Glutamatergic neuron (in vitro differentiated cells): ENCODE data around the gene DDX10. TPM values are rescaled to one million over a fixed set of nuclear protein-coding genes. Genes with fewer than 3 reads are reported as not detected.

Experiments
- DNase-seq: peaks from one replicate; pipeline ENCODE4 v3.0.0; 2022
- H3K27ac Mint-ChIP-seq: one replicate; pipeline ENCODE4 v1.8.0; 2020; ENCODE audit warnings: mild to moderate bottlenecking, mixed read lengths, inconsistent platforms; ENCODE audit not compliant: unreplicated experiment
- H3K27me3 Mint-ChIP-seq: one replicate; pipeline ENCODE4 v1.8.0; 2020; ENCODE audit warnings: mild to moderate bottlenecking, moderate library complexity, mixed read lengths, inconsistent platforms; ENCODE audit not compliant: unreplicated experiment
- H3K36me3 Mint-ChIP-seq: one replicate; pipeline ENCODE4 v1.8.0; 2020; ENCODE audit warnings: mild to moderate bottlenecking, mixed read lengths, inconsistent platforms; ENCODE audit not compliant: unreplicated experiment
- H3K4me1 Mint-ChIP-seq: one replicate; pipeline ENCODE4 v1.8.0; 2020; ENCODE audit warnings: mild to moderate bottlenecking, low read depth, mixed read lengths, inconsistent platforms; ENCODE audit not compliant: unreplicated experiment
- H3K4me3 Mint-ChIP-seq: one replicate; pipeline ENCODE4 v1.8.0; 2020; ENCODE audit warnings: mild to moderate bottlenecking, mixed read lengths, inconsistent platforms; ENCODE audit not compliant: unreplicated experiment
- H3K9me3 Mint-ChIP-seq: one replicate; pipeline ENCODE4 v1.8.0; 2020; ENCODE audit warnings: mild to moderate bottlenecking, moderate library complexity, mixed read lengths, inconsistent platforms; ENCODE audit not compliant: unreplicated experiment
- CTCF ChIP-seq: fragments of 200-600 bp; sonication (generic); IDR thresholded peaks from one replicate; pipeline ENCODE4 v1.5.0; 2021; ENCODE audit not compliant: partially characterized antibody, unreplicated experiment
- total RNA-seq: library from RNA; stranded (reverse); fragmentation: NEBNext Ultra II Directional; extraction: Animal tissue kit (Norgen Biotek cat#: 25700); gene quantifications from one replicate; pipeline ENCODE4 v1.2.1, GENCODE V29; 2021; ENCODE audit not compliant: unreplicated experiment

The DDX10 gene
- total RNA-seq, 1 donor from 2014 or later, result 18.8 TPM

GRCh38 chr11:108963118-108963517 is 298.2 kb downstream of the DDX10 start:
- no peak overlapping the region for H3K27ac Mint-ChIP-seq
- H3K4me3 Mint-ChIP-seq, result no peak overlapping the region
- no peak for DNase-seq
- H3K27me3 Mint-ChIP-seq, result peaks cover 3% of the 10 kb centered on the region
- no peaks in the 10 kb centered on the region for H3K4me1 Mint-ChIP-seq
- no peaks in the 10 kb centered on the region for H3K9me3 Mint-ChIP-seq
- no peak for TF ChIP-seq CTCF
- H3K36me3 Mint-ChIP-seq, result peaks cover 5% of the 10 kb centered on the region

- no peak overlapping the region for H3K27ac Mint-ChIP-seq
- no peak overlapping the region for H3K4me3 Mint-ChIP-seq
- peaks cover 5% of the 10 kb centered on the region for H3K36me3 Mint-ChIP-seq
- H3K4me1 Mint-ChIP-seq, result peaks cover 4% of the 10 kb centered on the region
- no peaks in the 10 kb centered on the region for H3K9me3 Mint-ChIP-seq
- peaks cover 3% of the 10 kb centered on the region for H3K27me3 Mint-ChIP-seq
- TF ChIP-seq CTCF, result no peak
- DNase-seq, result no peak
Measured at GRCh38 chr11:108965306-108966001, 300.6 kb downstream of the DDX10 start.

GRCh38 chr11:108966206-108966605 is 301.3 kb downstream of the DDX10 start:
- TF ChIP-seq CTCF, result no peak
- Mint-ChIP-seq H3K27ac (no peak overlapping the region), H3K36me3 (peaks cover 5% of the 10 kb centered on the region), H3K27me3 (peaks cover 3% of the 10 kb centered on the region), H3K4me1 (peaks cover 4% of the 10 kb centered on the region), H3K4me3 (no peak overlapping the region), H3K9me3 (no peaks in the 10 kb centered on the region)
- DNase-seq, result no peak

- no peak overlapping the region for H3K4me3 Mint-ChIP-seq
- DNase-seq, result no peak
- H3K27me3 Mint-ChIP-seq, result peaks cover 3% of the 10 kb centered on the region
- H3K36me3 Mint-ChIP-seq, result peaks cover 5% of the 10 kb centered on the region
- peaks cover 4% of the 10 kb centered on the region for H3K4me1 Mint-ChIP-seq
- no peak overlapping the region for H3K27ac Mint-ChIP-seq
- no peaks in the 10 kb centered on the region for H3K9me3 Mint-ChIP-seq
- TF ChIP-seq CTCF, result no peak
Measured at GRCh38 chr11:108966978-108967377, 302.1 kb downstream of the DDX10 start.

- H3K27ac Mint-ChIP-seq, result no peak overlapping the region
Measured at GRCh38 chr11:108967571-108967970, 302.7 kb downstream of the DDX10 start.

More at GRCh38 chr11:108967571-108967970, 302.7 kb downstream of the DDX10 start:
- no peak for DNase-seq
- peaks cover 1% of the 10 kb centered on the region for H3K9me3 Mint-ChIP-seq
- peaks cover 3% of the 10 kb centered on the region for H3K27me3 Mint-ChIP-seq
- peaks cover 5% of the 10 kb centered on the region for H3K36me3 Mint-ChIP-seq
- no peak overlapping the region for H3K4me3 Mint-ChIP-seq
- H3K4me1 Mint-ChIP-seq, result peaks cover 4% of the 10 kb centered on the region
- TF ChIP-seq CTCF, result no peak
